Stimulated activated CD4-positive, alpha-beta T cell treated with anti-CD3 and anti-CD28 coated beads, Interleukin-2, amount 100 ng/mL, for 4 hours (primary cell): ENCODE data around the gene TSPAN18.

Source experiments
- DNase-seq: peaks from one replicate; pipeline ENCODE4 v3.0.0-alpha.2; 2020; ENCODE audit warnings: low read depth

TSPAN18 gene

GRCh38 chr11:44797051-44797450, 70.3 kb downstream of the TSPAN18 start:
- no peak for DNase-seq

GRCh38 chr11:44797886-44798606, 71.3 kb downstream of the TSPAN18 start:
- no peak for DNase-seq

- DNase-seq, result no peak
Observed at GRCh38 chr11:44798607-44798972, 71.8 kb downstream of the TSPAN18 start.

GRCh38 chr11:44799012-44799411, 72.2 kb downstream of the TSPAN18 start:
- DNase-seq, result no peak

- DNase-seq, result no peak
Observed at GRCh38 chr11:44802347-44802746, 75.6 kb downstream of the TSPAN18 start.

GRCh38 chr11:44803009-44803408, 76.2 kb downstream of the TSPAN18 start:
- DNase-seq, result no peak

- DNase-seq, result no peak
Observed at GRCh38 chr11:44804449-44805437, 78.0 kb downstream of the TSPAN18 start.

- no peak for DNase-seq
Observed at GRCh38 chr11:44805596-44805995, 78.8 kb downstream of the TSPAN18 start.

GRCh38 chr11:44808053-44808753, 81.4 kb downstream of the TSPAN18 start:
- no peak for DNase-seq

GRCh38 chr11:44809283-44809682, 82.5 kb downstream of the TSPAN18 start:
- DNase-seq, result no peak

- no peak for DNase-seq
Observed at GRCh38 chr11:44811841-44812448, 85.2 kb downstream of the TSPAN18 start.

- no peak for DNase-seq
Observed at GRCh38 chr11:44812971-44813370, 86.2 kb downstream of the TSPAN18 start.

GRCh38 chr11:44813401-44813800, 86.6 kb downstream of the TSPAN18 start:
- DNase-seq, result no peak

GRCh38 chr11:44814881-44815592, 88.3 kb downstream of the TSPAN18 start:
- DNase-seq, result no peak

GRCh38 chr11:44815917-44816456, 89.2 kb downstream of the TSPAN18 start:
- DNase-seq, result no peak

- DNase-seq, result no peak
Observed at GRCh38 chr11:44816761-44817160, 90.0 kb downstream of the TSPAN18 start.

- DNase-seq, result no peak
Observed at GRCh38 chr11:44817207-44817949, 90.6 kb downstream of the TSPAN18 start.

- no peak for DNase-seq
Observed at GRCh38 chr11:44818110-44818509, 91.3 kb downstream of the TSPAN18 start.

GRCh38 chr11:44819346-44819745, 92.6 kb downstream of the TSPAN18 start:
- DNase-seq, result no peak

- no peak for DNase-seq
Observed at GRCh38 chr11:44822369-44822768, 95.6 kb downstream of the TSPAN18 start.
